Measurements from ENCODE around the gene SPDYE17.
"Not testable (repeated sequence)": the region's sequence is repeated elsewhere in the genome, so short reads cannot be mapped to it uniquely, and the experiment has no call there.

SPDYE17 gene

GRCh38 chr7:76998285-76998589, 33.9 kb downstream of the SPDYE17 start:
- DNase-seq = no peak

DNA sequence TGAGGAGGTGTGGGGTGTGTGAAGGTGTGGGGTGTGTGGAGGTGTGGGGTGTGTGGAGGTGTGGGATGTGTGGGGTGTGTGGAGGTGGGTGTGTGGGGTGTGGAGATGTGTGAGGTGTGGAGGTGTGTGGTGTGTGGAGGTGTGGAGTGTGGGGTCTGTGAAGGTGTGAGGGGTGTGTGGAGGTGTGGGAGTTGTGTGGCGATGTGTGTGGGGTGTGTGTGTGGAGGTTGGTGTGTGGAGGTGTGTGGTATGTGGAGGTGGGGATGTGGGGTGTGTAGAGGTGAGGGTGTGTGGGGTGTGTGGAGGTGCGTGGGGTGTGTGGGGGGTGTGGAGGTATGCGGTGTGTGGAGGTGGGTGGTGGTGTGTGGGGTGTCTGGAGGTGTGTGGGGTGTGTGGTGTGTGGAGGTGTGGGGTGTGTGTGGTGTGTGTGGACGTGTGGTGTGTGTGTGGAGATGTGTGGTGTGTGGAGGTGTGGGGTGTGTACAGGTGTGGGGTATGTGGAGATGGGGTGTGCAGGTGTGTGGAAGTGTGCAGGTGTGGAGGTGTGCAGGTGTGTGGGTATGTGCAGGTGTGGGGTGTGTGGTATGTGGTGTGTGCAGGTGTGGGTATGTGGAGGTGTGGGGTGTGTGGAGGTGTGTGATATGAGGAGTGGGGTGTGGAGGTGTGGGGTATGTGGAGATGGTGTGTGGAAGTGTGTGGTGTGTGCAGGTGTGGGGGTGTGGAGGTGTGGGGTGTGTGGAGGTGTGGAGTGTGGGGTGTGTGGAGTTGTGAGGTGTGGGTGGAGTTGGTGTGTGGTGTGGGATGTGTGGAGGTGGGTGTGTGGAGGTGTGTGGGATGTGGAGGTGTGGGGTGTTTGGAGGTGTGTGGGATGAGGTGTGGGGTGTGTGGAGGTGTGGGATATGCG, 34.5 kb downstream of the SPDYE17 start:
- DNase-seq = no peak

- DNase-seq = not testable (repeated sequence)
Measured at GRCh38 chr7:76996932-76997331, 35.2 kb downstream of the SPDYE17 start.

DNA sequence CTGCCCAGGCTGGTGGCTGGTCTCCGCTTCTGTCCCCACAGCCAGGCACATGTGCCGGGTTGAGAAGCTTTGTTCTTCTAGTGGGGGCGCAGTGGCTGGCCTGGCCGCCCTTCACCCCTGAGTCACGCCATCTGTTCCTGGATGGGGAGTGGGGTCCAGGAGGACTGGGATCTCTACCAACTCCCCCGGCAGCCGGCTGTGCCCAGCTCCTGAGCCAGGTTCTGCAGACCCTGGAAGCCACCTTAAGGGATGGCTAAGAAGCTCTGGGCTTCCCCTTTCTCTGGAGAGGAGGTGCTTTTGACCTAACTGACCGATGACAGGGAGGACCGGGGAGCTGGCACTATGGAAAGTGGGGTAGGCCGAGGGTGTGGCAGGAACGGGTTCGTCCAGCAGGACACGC, 37.9 kb downstream of the SPDYE17 start:
- not testable (repeated sequence) for DNase-seq

DNA sequence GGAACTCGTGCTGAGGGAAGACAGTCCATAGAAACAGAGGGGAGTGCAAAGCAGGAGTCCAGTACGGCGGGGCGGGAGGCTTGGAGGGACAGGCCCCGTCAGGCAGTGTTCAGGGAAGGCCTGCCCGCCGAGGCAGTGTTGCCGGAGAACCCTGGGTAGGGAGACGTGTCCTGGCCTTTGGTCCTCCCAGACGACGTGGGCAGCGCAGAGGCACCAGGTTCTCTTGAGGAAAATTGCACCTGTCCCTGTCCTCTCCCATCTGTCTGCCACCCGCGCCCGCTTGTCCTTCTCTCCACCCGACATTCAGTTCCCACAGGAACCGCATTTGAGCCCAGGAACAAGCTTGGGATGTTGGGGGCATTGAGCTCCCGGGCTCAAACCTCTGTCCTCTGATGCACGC, 38.3 kb downstream of the SPDYE17 start:
- not testable (repeated sequence) for DNase-seq

DNA sequence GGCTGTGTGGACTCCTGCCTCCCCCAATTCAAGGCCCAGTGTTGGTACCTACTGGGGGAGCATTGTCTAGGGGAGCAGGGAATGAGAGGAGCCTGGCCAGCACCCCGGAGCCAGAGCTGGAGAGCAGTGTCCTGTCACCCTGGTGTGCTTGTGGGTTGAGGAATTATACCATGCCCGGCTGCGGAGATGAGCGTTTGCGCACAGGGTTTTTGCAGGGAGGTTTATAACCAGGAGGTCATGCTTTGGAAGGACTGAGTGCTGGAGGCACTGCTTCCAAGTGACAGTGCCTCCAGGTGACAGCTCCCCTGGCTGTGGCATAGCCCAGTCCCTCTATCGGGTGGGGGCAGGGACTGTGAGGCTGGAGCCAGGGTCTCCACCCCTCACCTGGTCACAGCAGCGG, 39.3 kb downstream of the SPDYE17 start:
- DNase-seq = not testable (repeated sequence)

DNA sequence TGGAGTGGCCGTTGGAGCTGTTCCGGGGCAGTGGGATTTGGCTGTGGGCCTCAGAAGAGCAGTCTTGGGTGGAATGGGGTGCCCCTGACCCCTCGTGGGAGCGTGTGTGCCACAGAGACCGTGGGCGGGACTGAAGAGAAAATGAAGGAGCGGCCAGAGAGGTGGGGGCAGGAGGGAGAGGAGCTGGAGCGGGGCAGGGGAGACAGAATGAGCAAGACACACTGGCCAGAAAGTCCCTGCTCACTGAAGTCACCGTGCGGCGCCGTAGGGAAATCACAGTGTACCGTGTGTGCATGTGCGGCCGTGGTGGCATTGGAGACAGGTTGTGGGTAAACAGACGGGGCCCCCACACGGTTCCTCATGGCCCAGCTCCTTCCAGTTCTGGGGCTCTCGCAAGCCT, 40.0 kb downstream of the SPDYE17 start:
- not testable (repeated sequence) for DNase-seq

DNA sequence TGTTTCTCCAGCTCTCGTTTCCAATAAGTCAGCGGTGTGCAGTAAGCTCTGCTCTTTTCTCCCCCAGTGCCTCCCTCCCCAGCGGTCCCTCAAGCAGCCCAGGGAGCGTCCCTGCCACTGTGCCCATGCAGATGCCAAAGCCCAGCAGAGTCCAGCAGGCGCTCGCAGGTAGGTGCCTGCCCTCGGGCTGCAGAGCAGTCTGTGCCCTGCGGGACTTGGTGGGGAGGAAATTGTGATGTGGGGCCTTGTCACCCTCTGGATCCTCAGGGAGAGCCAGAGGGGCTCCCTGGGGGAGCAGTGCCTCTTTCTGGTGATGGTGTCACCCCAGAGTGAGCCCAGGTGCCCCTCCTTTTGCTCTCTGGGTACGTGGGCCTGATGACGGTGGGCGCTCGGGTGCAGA, 42.0 kb downstream of the SPDYE17 start:
- not testable (repeated sequence) for DNase-seq

DNA sequence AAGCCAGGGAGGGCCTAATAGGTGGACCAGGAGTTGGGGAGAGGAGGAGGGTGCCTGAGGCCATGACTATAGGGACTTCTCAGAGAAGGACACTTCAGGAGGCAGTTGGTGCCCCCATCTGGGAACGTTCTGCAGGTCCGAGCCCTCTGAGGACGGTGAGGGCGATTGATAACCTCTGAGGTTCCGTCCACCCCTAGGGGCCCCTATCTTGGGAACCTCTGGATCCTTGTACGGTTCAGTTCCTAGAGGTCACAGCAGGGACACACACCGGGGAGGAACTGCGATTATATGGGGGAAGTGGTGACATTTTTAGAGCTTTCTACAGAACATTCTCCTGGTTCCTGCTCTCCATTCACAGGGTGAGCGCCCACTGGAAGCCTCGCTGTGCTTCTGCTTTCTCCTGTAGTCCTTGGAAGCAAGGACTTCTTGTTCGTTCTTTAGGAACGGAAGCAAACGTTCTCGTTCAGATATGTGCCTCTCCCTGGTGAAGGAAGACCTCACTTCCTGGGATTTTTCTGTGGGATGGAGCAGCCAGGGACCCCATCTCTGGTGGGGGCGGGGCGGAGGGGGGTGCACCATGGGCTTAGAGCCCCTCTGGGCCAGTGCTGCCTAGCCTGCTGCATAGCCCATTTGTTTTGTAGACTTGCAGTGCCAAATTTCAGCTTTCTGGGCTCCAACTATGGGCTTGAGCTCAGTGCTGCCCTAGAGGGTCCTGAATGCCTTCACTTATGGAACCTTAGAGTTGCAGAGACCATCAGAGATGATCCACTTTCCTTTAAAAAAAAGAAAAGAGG, 46.0 kb downstream of the SPDYE17 start:
- not testable (repeated sequence) for DNase-seq

- DNase-seq = not testable (repeated sequence)
Measured at GRCh38 chr7:76984784-76985136, 47.4 kb downstream of the SPDYE17 start.

- not testable (repeated sequence) for DNase-seq
Measured at GRCh38 chr7:76983937-76984783, 48.0 kb downstream of the SPDYE17 start.

DNA sequence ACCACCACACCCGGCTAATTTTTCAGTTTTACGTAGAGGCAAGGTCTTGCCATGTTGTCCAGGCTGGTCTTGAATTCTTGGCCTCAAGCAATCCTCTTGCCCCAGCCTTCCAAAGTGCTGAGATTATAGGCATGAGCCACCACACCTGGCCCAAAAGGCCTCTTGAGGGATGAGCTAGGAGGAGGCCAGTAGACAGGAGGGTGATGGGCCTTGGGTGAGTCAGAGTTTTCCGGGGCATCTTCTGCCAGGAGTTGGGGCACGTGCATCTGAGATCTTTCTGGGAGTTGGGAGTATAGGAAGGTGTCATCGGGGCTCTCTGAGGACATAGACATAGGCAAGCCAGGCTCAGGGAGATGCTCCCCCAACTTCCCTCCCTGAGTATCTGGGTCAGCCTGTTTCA, 48.8 kb downstream of the SPDYE17 start:
- not testable (repeated sequence) for DNase-seq

- not testable (repeated sequence) for DNase-seq
Measured at GRCh38 chr7:76982501-76982900, 49.7 kb downstream of the SPDYE17 start.

GRCh38 chr7:76981187-76981970, 50.8 kb downstream of the SPDYE17 start:
- not testable (repeated sequence) for DNase-seq

GRCh38 chr7:76980576-76980975, 51.6 kb downstream of the SPDYE17 start:
- not testable (repeated sequence) for DNase-seq

- DNase-seq = not testable (repeated sequence)
Measured at GRCh38 chr7:76977761-76978367, 54.3 kb downstream of the SPDYE17 start.

DNA sequence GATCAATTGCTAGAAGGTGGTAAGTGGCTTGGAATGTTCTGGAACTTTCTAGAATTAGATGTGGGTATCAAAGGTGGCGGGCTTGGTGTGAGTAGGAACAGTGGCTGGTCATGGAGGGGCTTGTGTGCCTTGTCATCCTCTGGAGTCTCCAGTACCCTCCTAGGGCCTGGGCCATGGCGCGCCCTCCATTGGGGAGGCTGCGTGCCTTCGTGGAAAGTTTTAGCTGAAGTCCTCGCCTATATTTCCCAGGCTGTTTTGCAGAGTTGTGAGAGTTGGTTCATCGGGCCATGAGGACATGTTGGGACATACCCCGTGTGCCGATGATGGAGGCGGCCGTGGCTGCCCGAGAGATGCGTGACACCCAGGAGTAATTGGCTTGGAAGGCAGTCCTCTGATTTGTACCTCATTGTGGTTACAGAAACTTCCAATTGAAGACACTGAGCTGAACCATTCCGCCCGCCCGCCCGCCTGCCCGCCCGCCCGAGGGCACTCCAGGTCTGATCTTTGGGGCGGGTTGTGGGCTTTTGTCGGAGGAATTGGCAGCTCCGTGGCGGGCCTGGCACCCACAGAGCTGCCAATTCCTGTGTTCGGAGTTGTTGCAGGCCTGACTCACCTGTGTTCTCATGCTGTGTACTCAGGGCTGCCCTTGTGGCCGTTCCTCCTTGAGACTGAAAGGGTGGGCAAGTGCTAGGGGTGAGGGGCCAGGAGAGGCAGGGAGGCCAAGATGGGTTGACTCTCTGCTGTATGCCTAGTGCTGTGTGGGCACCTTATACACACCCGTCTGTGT, 57.2 kb downstream of the SPDYE17 start:
- DNase-seq = not testable (repeated sequence)

- DNase-seq = not testable (repeated sequence)
Measured at GRCh38 chr7:76974336-76974735, 57.8 kb downstream of the SPDYE17 start.

DNA sequence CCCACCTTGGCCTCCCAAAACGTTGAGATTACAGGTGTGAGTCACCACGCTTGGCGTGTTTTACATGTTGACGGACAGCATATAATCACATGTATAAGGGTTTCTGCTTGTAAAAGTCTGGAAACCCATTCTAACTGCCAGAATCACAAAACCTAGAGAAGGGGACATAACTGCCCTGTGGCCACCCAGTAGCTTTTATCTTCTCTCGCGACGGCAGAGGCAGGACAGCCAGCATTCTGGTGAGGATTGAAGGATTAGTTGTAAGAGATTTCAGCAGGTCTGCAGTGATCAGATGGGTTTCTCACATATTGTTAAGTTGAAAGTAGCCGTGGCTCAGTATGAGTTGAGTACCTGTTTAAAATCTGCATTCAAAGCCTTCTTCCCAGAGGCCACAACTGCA, 59.8 kb downstream of the SPDYE17 start:
- DNase-seq = not testable (repeated sequence)

Measured in NK-92 treated with Interleukin-12 subunit alpha and Interleukin-12 subunit beta, amount 100 ng/mL, for 24 hours (cell line).